ENCODE measurements around the gene ISYNA1.

DNA sequence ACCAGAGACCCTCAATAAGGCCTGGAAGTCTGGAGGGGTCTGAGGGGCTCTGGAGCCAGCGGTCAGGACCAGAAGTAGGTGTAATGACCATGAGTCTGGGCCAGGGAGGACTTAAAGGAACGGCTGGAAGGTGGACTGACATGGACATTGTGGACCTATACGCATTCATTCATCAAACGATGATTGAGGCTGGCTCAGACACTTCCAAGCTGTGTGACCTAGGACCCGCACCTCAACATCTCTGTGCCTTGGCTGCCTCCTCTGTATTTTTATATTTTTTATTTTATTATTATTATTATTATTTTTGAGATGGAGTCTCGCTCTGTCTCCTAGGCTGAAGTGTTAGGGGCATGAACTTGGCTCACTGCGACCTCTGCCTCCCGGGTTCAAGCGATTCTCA, 31.2 kb downstream of the ISYNA1 start:
- no peak for TF ChIP-seq CTCF (IDR thresholded peaks at IDR 0.05)
- TF ChIP-seq POLR2A (IDR thresholded peaks at IDR 0.05) = no peak

Measured in Peyer's patch (tissue), 4 donors.